Measurements from ENCODE around the gene PRF1. TPM values are rescaled to one million over a fixed set of nuclear protein-coding genes. Genes with fewer than 3 reads are reported as not detected.

Gene PRF1
- total RNA-seq, 2 experiments from 2014 or later = 7.5 to 8.2 TPM

Other genes with a start within 250 kb of the PRF1 start
- 10 to 100 TPM in 1 of 2 experiments, 1 to 10 TPM in 1; 8.6 to 10.7 TPM for gene LRRC20, start 220.1 kb downstream of the PRF1 start, total RNA-seq
- gene EIF4EBP2, start 198.6 kb downstream of the PRF1 start, total RNA-seq = 10 to 100 TPM; 20.0 to 21.0 TPM
- gene NODAL, start 161.1 kb downstream of the PRF1 start, total RNA-seq = not detected
- gene PALD1, start 124.0 kb downstream of the PRF1 start, total RNA-seq = under 1 TPM; 0.69 TPM
- gene ADAMTS14, start 69.8 kb upstream of the PRF1 start, total RNA-seq = not detected
- gene TBATA, start 182.6 kb upstream of the PRF1 start, total RNA-seq = not detected
- gene SGPL1, start 213.2 kb upstream of the PRF1 start, total RNA-seq = 10 to 100 TPM; 14.8 to 17.2 TPM